ENCODE measurements around the gene SORCS3. TPM values are rescaled to one million over a fixed set of nuclear protein-coding genes. Genes with fewer than 3 reads are reported as not detected.

Gene SORCS3
- total and polyA plus RNA-seq, 2 of the 4 experiments (the other 2 are of a cell fraction) = not detected

DNA sequence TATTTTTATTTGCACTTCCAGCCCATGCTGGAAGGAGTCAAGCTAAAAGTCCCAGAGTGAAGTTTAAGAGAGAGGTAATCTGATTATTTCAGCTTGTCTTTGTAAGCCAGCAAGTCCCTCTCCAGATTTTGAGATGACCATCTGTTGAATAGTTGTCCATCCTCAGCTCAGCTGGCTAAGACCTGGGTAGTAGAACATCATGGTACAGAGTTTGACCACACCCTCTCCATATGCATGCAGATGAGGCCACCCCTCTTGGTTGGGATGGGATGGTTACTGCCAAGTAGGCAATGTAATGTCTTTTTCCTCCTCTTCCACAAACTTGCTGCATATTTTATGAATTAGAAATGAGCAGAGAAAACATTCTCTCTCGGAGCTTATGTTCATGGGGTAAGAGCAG lies 639.8 kb downstream of the SORCS3 start:
- H2AK5ac ChIP-seq (ENCODE audit: low read depth, low read length) = no peak overlapping the region
- H3K23ac ChIP-seq (ENCODE audit: low read depth, low read length) = no peak overlapping the region
- dilution Hi-C loops (cut with HindIII; ENCODE audit: low sequenced_read_pairs, unreplicated experiment) = no loop called here
- no peaks in the 10 kb centered on the region for H3K27me3 ChIP-seq (ENCODE audit: control insufficient read depth, insufficient read depth, low read length)
- no peak overlapping the region for H3K56ac ChIP-seq (ENCODE audit: extremely low read depth, insufficient read depth, low read length)
- H3K9me3 ChIP-seq (ENCODE audit: control insufficient read depth, insufficient read depth, low read length) = peaks cover 10% of the 10 kb centered on the region
- no peak overlapping the region for H2BK20ac ChIP-seq (ENCODE audit: low read depth, low read length)
- no peak overlapping the region for H3K4ac ChIP-seq (ENCODE audit: low read depth, low read length)
- H3K4me3 ChIP-seq (ENCODE audit: insufficient read depth, low read depth, low read length) = no peak overlapping the region
- ATAC-seq (ENCODE audit: low read depth) (no peak), DNase-seq (no peak)
- no peak overlapping the region for H2BK120ac ChIP-seq (ENCODE audit: low read depth, low read length)
- H4K91ac ChIP-seq (ENCODE audit: insufficient read depth, low read depth, low read length) = no peak overlapping the region
- TF ChIP-seq NFE2L2 (IDR thresholded peaks at IDR 0.05; ENCODE audit: low read depth, low read length) (no peak), MXI1 (IDR thresholded peaks at IDR 0.05; ENCODE audit: borderline replicate concordance, low read depth, low read length) (no peak), FOS (IDR thresholded peaks at IDR 0.05; ENCODE audit: low read depth, low read length) (no peak), RFX5 (IDR thresholded peaks at IDR 0.05; ENCODE audit: low read depth, low read length) (no peak), SMC3 (IDR thresholded peaks at IDR 0.05; ENCODE audit: low read depth, low read length) (no peak), RCOR1 (IDR thresholded peaks at IDR 0.05; ENCODE audit: insufficient replicate concordance, low read length) (no peak), RAD21 (IDR thresholded peaks at IDR 0.05; ENCODE audit: low read length) (no peak), BHLHE40 (IDR thresholded peaks at IDR 0.05; ENCODE audit: low read depth, low read length) (no peak), POLR2A (IDR thresholded peaks at IDR 0.05; ENCODE audit: low read depth, low read length) (no peak), MAFK (IDR thresholded peaks at IDR 0.05; ENCODE audit: low read depth, low read length) (no peak), CHD1 (IDR thresholded peaks at IDR 0.05; ENCODE audit: low read depth, low read length) (no peak), CEBPB (IDR thresholded peaks at IDR 0.05; ENCODE audit: low read depth, low read length) (no peak), MAZ (IDR thresholded peaks at IDR 0.05; ENCODE audit: borderline replicate concordance, low read depth, low read length) (no peak)
- TF ChIP-seq, protein P1, sequence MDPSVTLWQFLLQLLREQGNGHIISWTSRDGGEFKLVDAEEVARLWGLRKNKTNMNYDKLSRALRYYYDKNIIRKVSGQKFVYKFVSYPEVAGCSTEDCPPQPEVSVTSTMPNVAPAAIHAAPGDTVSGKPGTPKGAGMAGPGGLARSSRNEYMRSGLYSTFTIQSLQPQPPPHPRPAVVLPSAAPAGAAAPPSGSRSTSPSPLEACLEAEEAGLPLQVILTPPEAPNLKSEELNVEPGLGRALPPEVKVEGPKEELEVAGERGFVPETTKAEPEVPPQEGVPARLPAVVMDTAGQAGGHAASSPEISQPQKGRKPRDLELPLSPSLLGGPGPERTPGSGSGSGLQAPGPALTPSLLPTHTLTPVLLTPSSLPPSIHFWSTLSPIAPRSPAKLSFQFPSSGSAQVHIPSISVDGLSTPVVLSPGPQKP (IDR thresholded peaks at IDR 0.05; ENCODE audit: borderline replicate concordance, low read depth, low read length) = no peak
- TF ChIP-seq, protein P2, sequence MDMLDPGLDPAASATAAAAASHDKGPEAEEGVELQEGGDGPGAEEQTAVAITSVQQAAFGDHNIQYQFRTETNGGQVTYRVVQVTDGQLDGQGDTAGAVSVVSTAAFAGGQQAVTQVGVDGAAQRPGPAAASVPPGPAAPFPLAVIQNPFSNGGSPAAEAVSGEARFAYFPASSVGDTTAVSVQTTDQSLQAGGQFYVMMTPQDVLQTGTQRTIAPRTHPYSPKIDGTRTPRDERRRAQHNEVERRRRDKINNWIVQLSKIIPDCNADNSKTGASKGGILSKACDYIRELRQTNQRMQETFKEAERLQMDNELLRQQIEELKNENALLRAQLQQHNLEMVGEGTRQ (IDR thresholded peaks at IDR 0.05; ENCODE audit: low read depth, low read length) = no peak
- TF ChIP-seq, protein P3, sequence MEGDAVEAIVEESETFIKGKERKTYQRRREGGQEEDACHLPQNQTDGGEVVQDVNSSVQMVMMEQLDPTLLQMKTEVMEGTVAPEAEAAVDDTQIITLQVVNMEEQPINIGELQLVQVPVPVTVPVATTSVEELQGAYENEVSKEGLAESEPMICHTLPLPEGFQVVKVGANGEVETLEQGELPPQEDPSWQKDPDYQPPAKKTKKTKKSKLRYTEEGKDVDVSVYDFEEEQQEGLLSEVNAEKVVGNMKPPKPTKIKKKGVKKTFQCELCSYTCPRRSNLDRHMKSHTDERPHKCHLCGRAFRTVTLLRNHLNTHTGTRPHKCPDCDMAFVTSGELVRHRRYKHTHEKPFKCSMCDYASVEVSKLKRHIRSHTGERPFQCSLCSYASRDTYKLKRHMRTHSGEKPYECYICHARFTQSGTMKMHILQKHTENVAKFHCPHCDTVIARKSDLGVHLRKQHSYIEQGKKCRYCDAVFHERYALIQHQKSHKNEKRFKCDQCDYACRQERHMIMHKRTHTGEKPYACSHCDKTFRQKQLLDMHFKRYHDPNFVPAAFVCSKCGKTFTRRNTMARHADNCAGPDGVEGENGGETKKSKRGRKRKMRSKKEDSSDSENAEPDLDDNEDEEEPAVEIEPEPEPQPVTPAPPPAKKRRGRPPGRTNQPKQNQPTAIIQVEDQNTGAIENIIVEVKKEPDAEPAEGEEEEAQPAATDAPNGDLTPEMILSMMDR (conservative IDR thresholded peaks at IDR 0.05; ENCODE audit: low read depth, low read length) = no peak
- no CpG with 5 or more reads among the region's 1 CpG for WGBS, 2 experiments (ENCODE audit: extremely low coverage in 2 of 2, insufficient read length in 1 of 2)
- no peak overlapping the region for H4K5ac ChIP-seq (ENCODE audit: low read depth, low read length)
- H3K79me1 ChIP-seq (ENCODE audit: low read depth in 1 of 2, low read length in 2 of 2) = no peaks in the 10 kb centered on the region
- no peak overlapping the region for H4K8ac ChIP-seq (ENCODE audit: low read depth in 2 of 2, low read length in 2 of 2)
- in situ Hi-C loops (cut with MboI; ENCODE audit: low sequenced_read_pairs) = no loop called here
- no TSS peak for BruUV-seq (replicated peaks)
- no peaks in the 10 kb centered on the region for H4K20me1 ChIP-seq (ENCODE audit: insufficient read depth, low read length)
- H3K4me2 ChIP-seq (ENCODE audit: low read depth, low read length) = no peak overlapping the region
- H2AK9ac ChIP-seq (replicated peaks; ENCODE audit: low read depth, low read length, poor library complexity) = no peak overlapping the region
- no peak overlapping the region for H2AFZ ChIP-seq (replicated peaks; ENCODE audit: low read length, poor library complexity)
- H3K4me1 ChIP-seq (ENCODE audit: control insufficient read depth, insufficient read depth, low read length) = no peaks in the 10 kb centered on the region
- CTCF ChIA-PET = no interaction called here
- no peak overlapping the region for H3K14ac ChIP-seq (replicated peaks; ENCODE audit: low read depth, low read length)
- intact Hi-C loops (cut with micrococcal nuclease) = no loop called here
- POLR2A ChIA-PET (ENCODE audit: unreplicated experiment) = no interaction called here
- no peak overlapping the region for H2BK5ac ChIP-seq (ENCODE audit: low read depth, low read length, poor library complexity, severe bottlenecking)
- H3K27ac ChIP-seq (ENCODE audit: insufficient read depth, low read length) = no peak overlapping the region
- H3K9ac ChIP-seq (ENCODE audit: low read depth, low read length) = no peak overlapping the region
- no peaks in the 10 kb centered on the region for H3K36me3 ChIP-seq (ENCODE audit: control insufficient read depth, insufficient read depth, low read length)
- no peak overlapping the region for H2BK15ac ChIP-seq (ENCODE audit: low read depth, low read length)
- H3K18ac ChIP-seq (ENCODE audit: low read depth, low read length) = no peak overlapping the region
- H3K9me1 ChIP-seq (ENCODE audit: insufficient read depth, low read length) = no peaks in the 10 kb centered on the region

All from IMR-90 (cell line).